Upper lobe of right lung (tissue), 1 donor: ENCODE data around the gene TMX1. TPM values are rescaled to one million over a fixed set of nuclear protein-coding genes. Genes with fewer than 3 reads are reported as not detected.

Experiments used
- ATAC-seq: fragments of 200-7000 bp; cut with Tn5 transposase; one replicate; pipeline ENCODE4 v1.9.1; 2020; ENCODE audit warnings: mild to moderate bottlenecking, moderate library complexity
- DNase-seq: peaks from one replicate; pipeline ENCODE4 v3.0.0-alpha.2; 2020
- H3K27ac ChIP-seq: fragments of 200-600 bp; one replicate; pipeline ENCODE4 v1.8.0; 2022
- H3K27me3 ChIP-seq: fragments of 200-600 bp; one replicate; pipeline ENCODE4 v1.8.0; 2022; ENCODE audit warnings: mild to moderate bottlenecking
- H3K36me3 ChIP-seq: fragments of 200-600 bp; one replicate; pipeline ENCODE4 v1.8.0; 2022
- H3K4me1 ChIP-seq: fragments of 200-600 bp; one replicate; pipeline ENCODE4 v1.8.0; 2022
- H3K4me3 ChIP-seq: fragments of 200-600 bp; one replicate; pipeline ENCODE4 v1.8.0; 2022; ENCODE audit warnings: mild to moderate bottlenecking
- H3K9me3 ChIP-seq: fragments of 200-600 bp; one replicate; pipeline ENCODE4 v1.8.0; 2022
- intact Hi-C: fragments of 100-400 bp; cut with DNase I; formaldehyde crosslinking; loops from one replicate; pipeline ENCODE4 v1.11.0; 2022
- total RNA-seq: library from RNA; stranded (reverse); fragmentation: NEBNext Ultra II Directional; extraction: Animal tissue kit (Norgen Biotek cat#: 25700); gene quantifications from one replicate; pipeline ENCODE4 v1.2.1, GENCODE V29; 2021
- TF ChIP-seq, protein P1 (sequence below): fragments of 200-600 bp; IDR thresholded peaks from one replicate; pipeline ENCODE4 v1.8.0; 2022; ENCODE audit warnings: antibody characterized with exemption
- donor health status: DM: no; HTN: yes; CAD: no; lungs with severe emphysema.

TMX1 gene
- total RNA-seq, 1 donor from 2014 or later = 31.8 TPM

DNA sequence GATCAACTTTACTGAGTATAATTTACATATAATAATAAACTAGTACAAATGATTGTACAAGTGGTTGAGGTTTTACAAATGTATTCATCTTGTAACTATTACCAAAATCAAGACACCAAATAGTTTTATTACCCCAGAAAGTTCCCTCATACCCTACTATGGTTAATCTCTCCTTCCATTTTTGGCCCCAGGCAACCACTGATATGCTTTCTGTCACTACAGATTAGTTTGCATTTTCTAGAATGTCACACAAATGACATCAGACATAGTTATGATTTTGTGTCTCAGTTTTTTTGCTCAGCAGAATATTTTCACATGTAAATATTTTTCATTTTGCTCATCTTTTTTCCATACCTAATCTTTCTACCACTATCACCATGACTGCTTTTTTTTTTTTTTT is 49.1 kb downstream of the TMX1 start:
- TF ChIP-seq, protein P1, sequence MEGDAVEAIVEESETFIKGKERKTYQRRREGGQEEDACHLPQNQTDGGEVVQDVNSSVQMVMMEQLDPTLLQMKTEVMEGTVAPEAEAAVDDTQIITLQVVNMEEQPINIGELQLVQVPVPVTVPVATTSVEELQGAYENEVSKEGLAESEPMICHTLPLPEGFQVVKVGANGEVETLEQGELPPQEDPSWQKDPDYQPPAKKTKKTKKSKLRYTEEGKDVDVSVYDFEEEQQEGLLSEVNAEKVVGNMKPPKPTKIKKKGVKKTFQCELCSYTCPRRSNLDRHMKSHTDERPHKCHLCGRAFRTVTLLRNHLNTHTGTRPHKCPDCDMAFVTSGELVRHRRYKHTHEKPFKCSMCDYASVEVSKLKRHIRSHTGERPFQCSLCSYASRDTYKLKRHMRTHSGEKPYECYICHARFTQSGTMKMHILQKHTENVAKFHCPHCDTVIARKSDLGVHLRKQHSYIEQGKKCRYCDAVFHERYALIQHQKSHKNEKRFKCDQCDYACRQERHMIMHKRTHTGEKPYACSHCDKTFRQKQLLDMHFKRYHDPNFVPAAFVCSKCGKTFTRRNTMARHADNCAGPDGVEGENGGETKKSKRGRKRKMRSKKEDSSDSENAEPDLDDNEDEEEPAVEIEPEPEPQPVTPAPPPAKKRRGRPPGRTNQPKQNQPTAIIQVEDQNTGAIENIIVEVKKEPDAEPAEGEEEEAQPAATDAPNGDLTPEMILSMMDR = no peak
- intact Hi-C loops = no loop called here
- Histone ChIP-seq H3K27ac (no peak overlapping the region), H3K4me3 (no peak overlapping the region), H3K4me1 (peaks cover 16% of the 10 kb centered on the region), H3K9me3 (no peaks in the 10 kb centered on the region), H3K36me3 (no peaks in the 10 kb centered on the region), H3K27me3 (no peaks in the 10 kb centered on the region)
- no peak for DNase-seq
- no peak for ATAC-seq

DNA sequence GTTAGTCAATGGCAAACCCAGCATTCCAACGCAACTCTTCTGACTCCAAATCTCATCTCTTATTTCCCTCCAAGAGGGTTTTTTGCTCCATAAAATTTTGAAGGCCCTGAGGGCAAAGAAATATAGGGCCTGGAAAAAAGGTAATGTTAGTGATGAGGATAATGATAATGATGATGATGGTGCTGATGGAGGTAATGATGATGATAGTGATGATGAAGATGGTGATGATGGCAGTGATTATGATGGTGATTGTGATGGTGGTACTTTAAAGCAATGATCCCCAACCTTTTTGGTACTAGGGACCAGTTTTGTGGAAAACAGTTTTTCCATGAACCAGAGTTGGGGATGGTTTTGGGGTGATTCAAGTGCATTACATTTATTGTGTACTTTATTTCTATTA is 50.1 kb downstream of the TMX1 start:
- ATAC-seq (no peak), DNase-seq (no peak)
- Histone ChIP-seq H3K9me3 (no peaks in the 10 kb centered on the region), H3K27ac (no peak overlapping the region), H3K27me3 (no peaks in the 10 kb centered on the region), H3K4me1 (peaks cover 16% of the 10 kb centered on the region), H3K4me3 (no peak overlapping the region), H3K36me3 (no peaks in the 10 kb centered on the region)
- TF ChIP-seq, protein P1 = no peak
- intact Hi-C loops = no loop called here

DNA sequence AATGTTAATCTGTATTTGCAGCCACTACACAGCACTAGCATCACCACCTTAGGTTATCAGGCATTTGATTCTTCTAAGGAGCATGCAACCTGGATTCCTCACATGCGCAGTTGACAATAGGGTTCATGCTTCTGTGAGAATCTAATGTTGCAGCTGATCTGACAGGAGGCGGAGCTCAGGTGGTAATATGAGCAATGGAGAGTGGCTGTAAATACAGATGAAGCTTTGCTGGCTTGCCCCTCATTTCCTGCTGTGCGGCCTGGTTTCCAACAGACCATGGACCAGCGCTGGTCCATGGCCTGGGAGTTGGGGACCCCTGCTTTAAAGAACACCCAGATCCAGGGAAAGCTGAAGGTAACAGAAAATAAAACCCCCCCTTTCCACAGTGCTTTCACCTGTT is 51.0 kb downstream of the TMX1 start:
- intact Hi-C loops = no loop called here
- H3K9me3 ChIP-seq = no peaks in the 10 kb centered on the region
- no peaks in the 10 kb centered on the region for H3K36me3 ChIP-seq
- H3K4me3 ChIP-seq = no peak overlapping the region
- TF ChIP-seq, protein P1 = no peak
- ATAC-seq (no peak), DNase-seq (no peak)
- H3K4me1 ChIP-seq = peaks cover 16% of the 10 kb centered on the region
- no peaks in the 10 kb centered on the region for H3K27me3 ChIP-seq
- H3K27ac ChIP-seq = no peak overlapping the region

DNA sequence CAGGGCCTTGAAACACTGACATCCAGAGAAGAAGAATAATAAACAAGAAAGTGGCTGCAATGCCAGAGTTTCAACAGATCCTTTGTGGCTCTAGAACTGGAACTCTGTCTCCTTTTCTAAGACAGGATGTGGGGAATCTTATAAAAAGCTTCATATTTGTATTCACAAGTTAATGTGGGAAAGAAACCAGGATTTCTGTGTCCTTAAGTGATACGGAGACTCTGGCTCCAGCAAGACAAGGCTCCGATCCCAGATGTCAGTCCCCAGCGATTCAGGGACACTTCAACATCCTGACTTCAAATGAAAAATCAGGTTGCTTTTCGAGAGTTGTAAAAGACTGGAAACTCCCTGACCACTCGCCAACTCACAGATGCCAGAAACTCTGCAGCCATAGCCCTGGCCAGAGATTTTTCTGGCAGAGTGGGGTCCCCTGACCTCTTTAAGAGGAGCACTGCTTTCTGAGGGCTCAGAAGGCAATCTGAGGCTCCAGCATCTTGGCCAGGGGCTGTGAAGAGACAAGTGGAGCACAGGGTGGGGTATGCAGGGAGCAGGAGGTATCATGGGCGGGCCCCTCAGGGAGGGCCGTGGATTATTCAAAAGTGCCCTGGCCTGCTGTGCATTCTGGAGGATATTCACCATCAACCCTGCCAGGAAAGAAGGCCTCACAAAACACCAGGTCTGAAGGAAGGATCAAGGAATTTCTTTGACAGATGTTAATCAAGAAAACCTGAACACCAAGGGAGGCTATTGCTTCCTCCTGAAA is 53.3 kb downstream of the TMX1 start:
- no peaks in the 10 kb centered on the region for H3K27me3 ChIP-seq
- H3K27ac ChIP-seq = no peak overlapping the region
- DNase-seq (no peak), ATAC-seq (no peak)
- H3K36me3 ChIP-seq = no peaks in the 10 kb centered on the region
- TF ChIP-seq, protein P1 = no peak
- peaks cover 16% of the 10 kb centered on the region for H3K4me1 ChIP-seq
- no peaks in the 10 kb centered on the region for H3K9me3 ChIP-seq
- H3K4me3 ChIP-seq = no peak overlapping the region
- intact Hi-C loops = no loop called here

DNA sequence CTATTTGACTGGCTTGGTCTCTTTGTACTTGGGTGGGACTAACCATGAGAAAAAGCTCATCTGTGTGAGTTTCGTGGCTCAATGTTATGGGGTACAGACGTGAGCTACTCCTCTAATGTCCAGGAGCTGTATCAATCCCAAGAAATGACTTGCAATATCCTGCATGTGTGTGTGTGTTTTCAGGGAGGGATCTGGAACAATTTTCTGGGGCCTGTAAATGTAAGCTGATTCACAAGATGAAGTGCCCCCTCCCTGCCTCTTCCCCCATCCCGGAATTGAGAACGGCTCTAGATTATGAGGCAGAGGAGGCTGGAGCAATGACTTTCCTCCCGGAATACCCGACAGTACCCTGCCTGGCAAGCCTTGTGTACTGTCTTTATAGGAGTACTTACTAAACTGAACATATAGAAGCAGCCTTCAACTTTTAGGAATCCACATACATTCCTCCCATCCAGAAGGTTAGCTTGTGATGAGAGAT is 53.9 kb downstream of the TMX1 start:
- Histone ChIP-seq H3K27ac (no peak overlapping the region), H3K27me3 (no peaks in the 10 kb centered on the region), H3K4me3 (no peak overlapping the region), H3K9me3 (no peaks in the 10 kb centered on the region), H3K36me3 (no peaks in the 10 kb centered on the region), H3K4me1 (peaks cover 16% of the 10 kb centered on the region)
- intact Hi-C loops = no loop called here
- TF ChIP-seq, protein P1 = no peak
- DNase-seq (no peak), ATAC-seq (no peak)
